ENCODE measurements around the gene RBM33.

DNA sequence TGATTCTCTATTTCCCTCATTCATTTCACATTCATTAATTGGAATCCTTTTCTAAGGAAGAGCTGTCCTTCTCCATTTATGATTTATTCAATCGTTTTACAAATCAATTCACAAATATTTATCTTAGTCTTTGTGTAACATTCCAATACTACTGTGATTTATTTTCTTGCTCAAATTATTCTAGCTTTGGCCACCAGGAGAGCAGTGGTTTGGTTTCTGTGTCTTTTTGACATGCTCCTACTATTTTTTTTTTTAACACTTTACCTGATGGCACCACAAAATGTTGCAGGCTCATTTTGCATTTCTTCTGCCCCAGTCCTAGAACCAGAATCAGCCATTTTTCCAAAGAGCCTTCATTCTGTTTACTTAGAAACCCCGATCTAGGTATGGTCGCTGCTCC is 13.3 kb upstream of the RBM33 start:
- TF ChIP-seq, protein P1, sequence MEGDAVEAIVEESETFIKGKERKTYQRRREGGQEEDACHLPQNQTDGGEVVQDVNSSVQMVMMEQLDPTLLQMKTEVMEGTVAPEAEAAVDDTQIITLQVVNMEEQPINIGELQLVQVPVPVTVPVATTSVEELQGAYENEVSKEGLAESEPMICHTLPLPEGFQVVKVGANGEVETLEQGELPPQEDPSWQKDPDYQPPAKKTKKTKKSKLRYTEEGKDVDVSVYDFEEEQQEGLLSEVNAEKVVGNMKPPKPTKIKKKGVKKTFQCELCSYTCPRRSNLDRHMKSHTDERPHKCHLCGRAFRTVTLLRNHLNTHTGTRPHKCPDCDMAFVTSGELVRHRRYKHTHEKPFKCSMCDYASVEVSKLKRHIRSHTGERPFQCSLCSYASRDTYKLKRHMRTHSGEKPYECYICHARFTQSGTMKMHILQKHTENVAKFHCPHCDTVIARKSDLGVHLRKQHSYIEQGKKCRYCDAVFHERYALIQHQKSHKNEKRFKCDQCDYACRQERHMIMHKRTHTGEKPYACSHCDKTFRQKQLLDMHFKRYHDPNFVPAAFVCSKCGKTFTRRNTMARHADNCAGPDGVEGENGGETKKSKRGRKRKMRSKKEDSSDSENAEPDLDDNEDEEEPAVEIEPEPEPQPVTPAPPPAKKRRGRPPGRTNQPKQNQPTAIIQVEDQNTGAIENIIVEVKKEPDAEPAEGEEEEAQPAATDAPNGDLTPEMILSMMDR (IDR thresholded peaks at IDR 0.05 in 8 of 11, conservative IDR thresholded peaks at IDR 0.05 in 3 of 11), result no peak
- TF ChIP-seq POLR2AphosphoS5 (IDR thresholded peaks at IDR 0.05), result no peak
